HCT116 (cell line): ENCODE results near the gene SNX19.
"Not testable (repeated sequence)": the region's sequence is repeated elsewhere in the genome, so short reads cannot be mapped to it uniquely, and the experiment has no call there.

ENCODE experiments used
- CEBPB ChIP-seq: IDR thresholded peaks from 2 replicates; pipeline ENCODE4 v1.6.1; 2012; ENCODE audit warnings: low read depth
- POLR2A ChIP-seq: IDR thresholded peaks from 2 replicates; pipeline ENCODE4 v1.7.0; 2011; ENCODE audit warnings: borderline replicate concordance; ENCODE audit not compliant: insufficient read depth, insufficient read length; ENCODE audit errors: extremely low read depth
- RAD21 ChIP-seq: IDR thresholded peaks from 2 replicates; pipeline ENCODE4 v1.6.1; 2012; ENCODE audit warnings: low read depth, mild to moderate bottlenecking

DNA sequence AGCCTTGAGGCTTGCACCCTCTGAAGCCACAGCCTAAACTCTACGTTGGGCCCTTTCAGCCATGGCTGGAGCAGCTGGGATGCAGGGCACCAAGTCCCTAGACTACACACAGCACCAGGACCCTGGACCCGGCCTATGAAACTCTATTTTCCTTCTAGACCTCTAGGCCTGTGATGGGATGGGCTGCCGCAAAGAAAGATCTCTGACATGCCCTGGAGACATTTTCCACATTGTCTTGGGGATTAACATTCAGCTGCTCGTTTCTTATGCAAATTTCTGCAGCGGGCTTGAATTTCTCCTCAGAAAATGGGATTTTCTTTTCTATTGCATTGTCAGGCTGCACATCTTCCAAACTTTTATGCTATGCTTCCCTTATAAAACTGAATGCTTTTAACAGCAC is 4.3 kb upstream of the SNX19 start:
- not testable (repeated sequence) for TF ChIP-seq POLR2A, CEBPB, RAD21
